NCI-H2196 (cell line): Measurements from ENCODE around the gene MFF.
"Not testable (repeated sequence)": the region's sequence is repeated elsewhere in the genome, so short reads cannot be mapped to it uniquely, and the experiment has no call there.

Source experiments
- DNase-seq: peaks from one replicate; lab custom pipeline; 2025; ENCODE audit not compliant: unreplicated experiment; lab: John Stamatoyannopoulos, UW

MFF gene

GRCh38 chr2:227326783-227327182, 1.7 kb downstream of the MFF start:
- no peak for DNase-seq

GRCh38 chr2:227335713-227336112, 10.7 kb downstream of the MFF start:
- DNase-seq, result no peak

- no peak for DNase-seq
Measured at GRCh38 chr2:227337442-227337841, 12.4 kb downstream of the MFF start.

GRCh38 chr2:227339098-227339599, 14.1 kb downstream of the MFF start:
- DNase-seq, result no peak

GRCh38 chr2:227340106-227340505, 15.1 kb downstream of the MFF start:
- DNase-seq, result no peak

GRCh38 chr2:227341553-227341952, 16.5 kb downstream of the MFF start:
- DNase-seq, result no peak

GRCh38 chr2:227344231-227344630, 19.2 kb downstream of the MFF start:
- DNase-seq, result no peak

- no peak for DNase-seq
Measured at GRCh38 chr2:227347117-227347516, 22.1 kb downstream of the MFF start.

GRCh38 chr2:227348324-227348723, 23.3 kb downstream of the MFF start:
- no peak for DNase-seq

GRCh38 chr2:227349989-227350612, 25.1 kb downstream of the MFF start:
- no peak for DNase-seq

- DNase-seq, result no peak
Measured at GRCh38 chr2:227351639-227352038, 26.6 kb downstream of the MFF start.

GRCh38 chr2:227360351-227360750, 35.3 kb downstream of the MFF start:
- DNase-seq, result no peak

- no peak for DNase-seq
Measured at GRCh38 chr2:227363756-227364155, 38.7 kb downstream of the MFF start.

- not testable (repeated sequence) for DNase-seq
Measured at GRCh38 chr2:227364585-227365263, 39.7 kb downstream of the MFF start.

- DNase-seq, result no peak
Measured at GRCh38 chr2:227365833-227366232, 40.8 kb downstream of the MFF start.

- no peak for DNase-seq
Measured at GRCh38 chr2:227366769-227367426, 41.8 kb downstream of the MFF start.

GRCh38 chr2:227367427-227367795, 42.4 kb downstream of the MFF start:
- no peak for DNase-seq

- no peak for DNase-seq
Measured at GRCh38 chr2:227368574-227368973, 43.5 kb downstream of the MFF start.

- no peak for DNase-seq
Measured at GRCh38 chr2:227370092-227370491, 45.0 kb downstream of the MFF start.

GRCh38 chr2:227370791-227371312, 45.8 kb downstream of the MFF start:
- DNase-seq, result no peak

- no peak for DNase-seq
Measured at GRCh38 chr2:227373389-227373788, 48.3 kb downstream of the MFF start.

GRCh38 chr2:227374158-227374557, 49.1 kb downstream of the MFF start:
- no peak for DNase-seq
